Loucy (cell line): ENCODE results near the gene C19orf85.

Experiments
- H2AFZ ChIP-seq: fragments of 200-600 bp; sonication (generic); 2 replicates; pipeline ENCODE4 v1.6.0; 2016; ENCODE audit warnings: antibody characterized with exemption, mild to moderate bottlenecking, low read length, moderate library complexity
- H3F3A ChIP-seq: fragments of 200-600 bp; 2 replicates; pipeline ENCODE4 v1.6.0; 2016; ENCODE audit warnings: antibody characterized with exemption, low read depth, mild to moderate bottlenecking
- H3K27me3 ChIP-seq: fragments of 200-600 bp; sonication (generic); 2 replicates; pipeline ENCODE4 v1.6.1; 2014; ENCODE audit warnings: low read length, mild to moderate bottlenecking; ENCODE audit not compliant: insufficient read depth, poor library complexity, severe bottlenecking
- H3K36me3 ChIP-seq: fragments of 200-600 bp; sonication (generic); 2 replicates; pipeline ENCODE4 v1.6.1; 2016; ENCODE audit warnings: low read length; ENCODE audit not compliant: insufficient read depth
- H3K4me1 ChIP-seq: fragments of 200-600 bp; sonication (generic); 2 replicates; pipeline ENCODE4 v1.5.1; 2014; ENCODE audit warnings: low read length, mild to moderate bottlenecking; ENCODE audit not compliant: insufficient read depth, poor library complexity, severe bottlenecking
- H3K4me2 ChIP-seq: fragments of 200-600 bp; sonication (generic); 2 replicates; pipeline ENCODE4 v1.6.0; 2014; ENCODE audit warnings: antibody characterized with exemption, low read length, low read depth, mild to moderate bottlenecking; ENCODE audit not compliant: poor library complexity, severe bottlenecking
- H3K4me3 ChIP-seq: fragments of 200-600 bp; sonication (generic); 2 replicates; pipeline ENCODE4 v1.5.1; 2014; ENCODE audit warnings: low read length, mild to moderate bottlenecking, mixed read lengths; ENCODE audit not compliant: poor library complexity, severe bottlenecking
- H3K79me2 ChIP-seq: fragments of 200-600 bp; sonication (generic); 2 replicates; pipeline ENCODE4 v1.6.1; 2014; ENCODE audit warnings: low read length; ENCODE audit not compliant: insufficient read depth
- H3K9ac ChIP-seq: fragments of 200-600 bp; sonication (generic); 2 replicates; pipeline ENCODE4 v1.6.0; 2014; ENCODE audit warnings: mild to moderate bottlenecking, low read depth, low read length, moderate library complexity; ENCODE audit not compliant: poor library complexity, severe bottlenecking
- H3K9me2 ChIP-seq: fragments of 200-600 bp; sonication (generic); replicated peaks from 2 replicates; pipeline ENCODE4 v1.6.1; 2016; ENCODE audit warnings: low read depth, low read length, mixed read lengths
- H3K9me3 ChIP-seq: fragments of 200-600 bp; sonication (generic); 2 replicates; pipeline ENCODE4 v1.6.1; 2014; ENCODE audit warnings: mild to moderate bottlenecking, antibody characterized with exemption, low read length, low read depth; ENCODE audit not compliant: insufficient read depth
- H4K20me1 ChIP-seq: fragments of 200-600 bp; sonication (generic); 2 replicates; pipeline ENCODE4 v1.6.0; 2014; ENCODE audit warnings: antibody characterized with exemption, low read length, mild to moderate bottlenecking; ENCODE audit not compliant: insufficient read depth, poor library complexity, severe bottlenecking
- CTCF ChIP-seq: fragments of 200-600 bp; sonication (generic); conservative IDR thresholded peaks from 2 replicates; pipeline ENCODE4 v1.5.1; 2014; ENCODE audit warnings: mild to moderate bottlenecking, antibody characterized with exemption, low read length
- EZH2phosphoT487 ChIP-seq: fragments of 200-600 bp; IDR thresholded peaks from 2 replicates; pipeline ENCODE4 v1.6.1; 2018; ENCODE audit warnings: antibody characterized with exemption, mild to moderate bottlenecking, moderate library complexity, borderline replicate concordance

Gene C19orf85

GRCh38 chr19:55439052-55439451, 25.5 kb downstream of the C19orf85 start:
- no peaks in the 10 kb centered on the region for H3K79me2 ChIP-seq
- no peak overlapping the region for H3K4me2 ChIP-seq
- no peaks in the 10 kb centered on the region for H3K36me3 ChIP-seq
- no peak overlapping the region for H3K4me3 ChIP-seq
- H3K27me3 ChIP-seq, result no peaks in the 10 kb centered on the region
- H3K4me1 ChIP-seq, result no peaks in the 10 kb centered on the region
- no peak overlapping the region for H2AFZ ChIP-seq
- no peaks in the 10 kb centered on the region for H3K9me2 ChIP-seq
- no peaks in the 10 kb centered on the region for H3K9me3 ChIP-seq
- TF ChIP-seq EZH2phosphoT487 (no peak), CTCF (no peak)
- no peak overlapping the region for H3K9ac ChIP-seq
- no peaks in the 10 kb centered on the region for H3F3A ChIP-seq
- no peaks in the 10 kb centered on the region for H4K20me1 ChIP-seq

GRCh38 chr19:55437410-55437809, 27.1 kb downstream of the C19orf85 start:
- Histone ChIP-seq H3K9me2 (no peaks in the 10 kb centered on the region), H3K9me3 (no peaks in the 10 kb centered on the region), H3K9ac (no peak overlapping the region), H3K79me2 (no peaks in the 10 kb centered on the region), H3K27me3 (no peaks in the 10 kb centered on the region), H4K20me1 (no peaks in the 10 kb centered on the region), H3K4me2 (no peak overlapping the region), H3K4me3 (no peak overlapping the region), H2AFZ (no peak overlapping the region), H3F3A (no peaks in the 10 kb centered on the region), H3K36me3 (no peaks in the 10 kb centered on the region), H3K4me1 (no peaks in the 10 kb centered on the region)
- TF ChIP-seq CTCF (no peak), EZH2phosphoT487 (no peak)

- no peaks in the 10 kb centered on the region for H3K9me3 ChIP-seq
- no peaks in the 10 kb centered on the region for H3K27me3 ChIP-seq
- TF ChIP-seq CTCF, result no peak
- TF ChIP-seq EZH2phosphoT487, result no peak
- no peaks in the 10 kb centered on the region for H3F3A ChIP-seq
- H3K9me2 ChIP-seq, result no peaks in the 10 kb centered on the region
- no peak overlapping the region for H2AFZ ChIP-seq
- H3K36me3 ChIP-seq, result no peaks in the 10 kb centered on the region
- H3K4me1 ChIP-seq, result no peaks in the 10 kb centered on the region
- no peak overlapping the region for H3K4me3 ChIP-seq
- no peak overlapping the region for H3K4me2 ChIP-seq
- no peaks in the 10 kb centered on the region for H3K79me2 ChIP-seq
- no peaks in the 10 kb centered on the region for H4K20me1 ChIP-seq
- no peak overlapping the region for H3K9ac ChIP-seq
Observed at GRCh38 chr19:55436847-55437246, 27.7 kb downstream of the C19orf85 start.
